Measurements from ENCODE around the gene TCF7. TPM values are rescaled to one million over a fixed set of nuclear protein-coding genes. Genes with fewer than 3 reads are reported as not detected.

TCF7 gene
- polyA plus RNA-seq (ENCODE audit: insufficient read length in 3 of 3), result 10 to 100 TPM; 13.2 to 14.6 (median 13.3) TPM
- long read RNA-seq, donor 1, result 0 reads
- long read RNA-seq, donor 2, partial matches to known transcripts, result 1,308 of 1,526 reads
- long read RNA-seq, donor 2, other reads (novel, unspliced or antisense), result 216 of 1,526 reads
- long read RNA-seq, donor 3, partial matches to known transcripts, result 204 of 207 reads
- long read RNA-seq, donor 3, other reads (novel, unspliced or antisense), result 0 of 207 reads
- long read RNA-seq, donor 4, partial matches to known transcripts, result 0 of 5 reads
- long read RNA-seq, donor 4, other reads (novel, unspliced or antisense), result 0 of 5 reads
- long read RNA-seq, donor 5, partial matches to known transcripts, result 0 of 2 reads
- long read RNA-seq, donor 5, other reads (novel, unspliced or antisense), result 0 of 2 reads
- long read RNA-seq, donor 6, partial matches to known transcripts, result 889 of 907 reads
- long read RNA-seq, donor 6, other reads (novel, unspliced or antisense), result 17 of 907 reads
- long read RNA-seq, donor 7, transcript TCF7-201 (10 exons, 3,045 nt), result major isoform, 5 of 1,147 reads
- long read RNA-seq, donor 7, partial matches to known transcripts, result 1,062 of 1,147 reads
- long read RNA-seq, donor 7, other reads (novel, unspliced or antisense), result 80 of 1,147 reads
- long read RNA-seq, donor 8, result 0 reads
- long read RNA-seq, donor 9, partial matches to known transcripts, result 0 of 2 reads
- long read RNA-seq, donor 9, other reads (novel, unspliced or antisense), result 0 of 2 reads
- long read RNA-seq, donor 10, partial matches to known transcripts, result 0 of 4 reads
- long read RNA-seq, donor 10, other reads (novel, unspliced or antisense), result 0 of 4 reads
- long read RNA-seq, donor 11, partial matches to known transcripts, result 0 of 1 reads
- long read RNA-seq, donor 11, other reads (novel, unspliced or antisense), result 0 of 1 reads
- long read RNA-seq, donor 12, partial matches to known transcripts, result 0 of 3 reads
- long read RNA-seq, donor 12, other reads (novel, unspliced or antisense), result 0 of 3 reads
- long read RNA-seq, donor 13, partial matches to known transcripts, result 674 of 674 reads
- long read RNA-seq, donor 13, other reads (novel, unspliced or antisense), result 0 of 674 reads
- long read RNA-seq, donor 14, partial matches to known transcripts, result 0 of 3 reads
- long read RNA-seq, donor 14, other reads (novel, unspliced or antisense), result 0 of 3 reads
- long read RNA-seq, donor 15, partial matches to known transcripts, result 0 of 3 reads
- long read RNA-seq, donor 15, other reads (novel, unspliced or antisense), result 0 of 3 reads
- long read RNA-seq, donor 16, partial matches to known transcripts, result 0 of 3 reads
- long read RNA-seq, donor 16, other reads (novel, unspliced or antisense), result 0 of 3 reads

DNA sequence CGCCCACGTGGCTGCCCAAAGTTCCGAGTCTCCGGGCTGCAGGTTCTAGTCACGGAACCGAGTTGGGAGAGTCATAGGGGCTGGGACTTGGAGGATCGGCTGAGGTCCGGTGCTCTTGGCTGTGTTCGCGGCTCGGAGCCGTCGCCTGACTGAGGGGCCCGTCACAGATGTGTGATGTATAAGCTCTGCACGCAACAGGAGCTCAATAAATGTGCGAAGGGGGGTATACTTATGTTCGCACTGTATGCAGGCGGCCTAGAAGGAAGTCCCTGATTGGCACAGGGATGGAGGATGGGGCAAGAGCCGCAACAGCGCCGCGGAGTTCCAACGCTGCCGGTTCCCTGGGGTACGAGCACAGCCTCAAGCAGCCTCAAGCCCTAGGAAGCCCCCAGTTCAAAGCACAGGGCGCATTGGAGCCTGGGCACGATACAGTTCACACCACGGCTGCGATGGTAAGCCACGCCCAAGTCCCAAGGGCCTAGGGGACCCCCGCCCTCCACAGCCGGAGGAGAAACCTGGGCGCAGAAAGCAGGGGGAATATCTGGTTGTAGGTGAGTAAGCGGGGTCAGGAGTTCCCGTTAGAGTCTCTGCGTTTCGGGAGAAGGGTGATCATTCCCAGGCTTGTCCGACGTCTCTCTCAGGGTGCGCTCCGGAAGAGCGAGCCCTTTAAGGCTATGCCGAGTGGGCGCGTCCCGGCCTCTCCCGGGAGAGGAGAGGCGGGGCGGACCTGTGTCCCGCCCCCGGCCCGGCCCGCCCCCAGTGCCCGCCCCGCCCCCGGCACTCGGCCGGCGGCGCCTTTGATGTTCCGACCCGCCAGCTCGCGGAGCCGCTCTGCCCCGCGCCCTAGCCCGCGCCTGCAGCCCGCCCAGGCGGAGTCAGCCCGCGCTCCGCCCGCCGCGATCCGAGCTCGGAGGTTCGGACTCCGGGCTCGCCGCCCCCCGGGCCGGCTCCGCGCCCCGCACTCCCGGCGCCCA is at the start of gene TCF7:
Gene TCF7, plus strand, starts transcription at position 780 of the 974 bp plus-strand sequence. CDS start 226 bp downstream, outside the sequence.
- DNase-seq, result peak; percentile 78

- no peak for DNase-seq
Measured at GRCh38 chr5:134069553-134069952, 44.9 kb upstream of the TCF7 start.

DNA sequence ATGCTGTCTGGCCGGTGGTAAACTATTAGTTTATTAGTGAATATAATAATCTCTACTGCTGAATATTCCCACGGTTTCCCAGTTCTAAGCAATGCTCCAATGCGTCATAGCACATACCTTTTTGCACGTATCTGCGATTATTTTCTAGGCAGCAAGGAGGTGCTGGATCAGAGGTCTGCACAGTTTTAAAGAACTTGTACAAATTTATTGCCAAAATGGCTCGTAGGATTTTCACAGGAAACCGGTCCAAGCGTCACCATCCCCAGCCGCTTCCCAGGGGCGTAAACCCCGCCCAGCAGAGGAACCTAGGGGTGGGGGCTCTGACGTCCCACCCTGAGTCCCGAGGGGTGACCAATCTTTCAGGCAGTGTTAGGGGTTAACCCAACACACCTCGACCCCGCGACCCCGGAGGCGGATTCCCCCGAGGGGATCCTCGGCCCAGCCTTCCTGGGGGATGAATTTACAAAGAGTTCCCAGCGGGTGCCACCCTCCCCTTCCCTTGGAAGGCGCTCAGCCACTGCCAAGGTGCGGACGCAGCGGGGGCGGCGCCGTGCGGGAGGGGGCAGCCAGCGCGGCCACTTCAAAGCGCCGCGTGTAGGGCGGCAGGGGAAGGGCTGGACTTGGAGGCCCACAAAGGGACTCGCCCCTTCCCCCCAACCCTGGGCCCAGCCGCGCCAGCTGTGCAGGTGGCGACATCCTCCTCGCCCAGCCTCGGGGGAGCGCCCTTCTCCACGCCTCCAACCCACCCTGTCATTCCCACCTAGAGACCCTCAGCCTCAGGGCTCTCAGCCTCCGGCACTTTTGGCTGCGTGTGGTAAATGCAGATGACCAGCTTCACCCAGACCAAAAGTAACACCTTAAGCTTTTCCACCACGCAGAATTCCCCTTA is 43.5 kb upstream of the TCF7 start:
- DNase-seq, result peak; percentile 43

- no peak for DNase-seq
Measured at GRCh38 chr5:134071614-134072207, 42.8 kb upstream of the TCF7 start.

DNA sequence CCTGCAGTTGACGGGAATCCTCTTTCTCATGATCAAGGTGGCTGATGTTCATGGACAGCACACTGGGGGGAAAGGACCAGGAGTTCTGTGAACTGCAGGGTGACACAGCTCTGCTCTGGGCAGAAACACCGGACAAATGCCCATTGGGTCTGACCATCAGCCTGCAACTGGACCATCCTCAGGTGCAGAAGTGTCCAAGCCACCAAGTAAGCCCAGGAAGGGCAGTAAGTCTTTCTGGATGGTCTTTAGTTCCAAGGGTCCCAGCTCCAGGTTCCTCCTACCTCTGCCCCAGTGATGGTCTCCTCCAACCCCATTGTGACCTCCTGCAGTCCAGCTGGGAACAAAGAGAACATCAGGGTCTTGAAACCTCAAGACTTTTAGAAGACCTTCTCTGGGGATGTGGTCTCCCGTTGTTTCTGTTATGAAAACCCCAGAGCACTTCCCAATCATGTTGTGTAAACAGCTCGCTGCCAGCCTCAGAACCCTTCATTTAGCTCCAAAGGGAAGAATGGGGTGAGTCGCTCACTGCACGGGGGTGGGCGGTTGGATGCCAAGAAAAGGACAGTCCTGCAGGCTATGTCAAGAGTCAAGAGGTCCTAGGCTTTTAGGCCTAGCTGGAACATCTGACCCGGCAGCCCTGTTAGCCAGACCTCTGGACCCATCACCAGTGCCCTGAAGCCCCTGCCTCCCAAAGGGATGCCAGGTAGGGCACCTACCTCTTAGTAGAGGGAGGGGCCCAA is 41.8 kb upstream of the TCF7 start:
- no peak for DNase-seq

GRCh38 chr5:134073404-134073803 is 41.1 kb upstream of the TCF7 start:
- no peak for DNase-seq

DNA sequence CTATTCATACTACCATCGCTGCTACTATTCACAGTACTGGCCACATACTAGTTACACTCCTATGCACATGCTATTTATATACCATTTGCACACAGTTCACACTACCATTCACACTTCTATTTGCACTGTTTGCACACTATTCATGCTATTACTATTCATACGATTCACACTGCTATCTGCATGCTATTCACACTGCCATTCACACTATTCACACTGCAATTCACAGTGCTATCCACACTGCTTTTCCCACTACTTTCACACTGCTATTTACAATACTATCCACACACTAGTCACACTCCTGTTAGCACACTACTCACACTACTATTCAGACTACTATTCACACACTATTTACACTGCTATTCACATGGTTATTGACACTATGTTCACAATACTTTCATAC is 39.4 kb upstream of the TCF7 start:
- DNase-seq, result no peak

DNA sequence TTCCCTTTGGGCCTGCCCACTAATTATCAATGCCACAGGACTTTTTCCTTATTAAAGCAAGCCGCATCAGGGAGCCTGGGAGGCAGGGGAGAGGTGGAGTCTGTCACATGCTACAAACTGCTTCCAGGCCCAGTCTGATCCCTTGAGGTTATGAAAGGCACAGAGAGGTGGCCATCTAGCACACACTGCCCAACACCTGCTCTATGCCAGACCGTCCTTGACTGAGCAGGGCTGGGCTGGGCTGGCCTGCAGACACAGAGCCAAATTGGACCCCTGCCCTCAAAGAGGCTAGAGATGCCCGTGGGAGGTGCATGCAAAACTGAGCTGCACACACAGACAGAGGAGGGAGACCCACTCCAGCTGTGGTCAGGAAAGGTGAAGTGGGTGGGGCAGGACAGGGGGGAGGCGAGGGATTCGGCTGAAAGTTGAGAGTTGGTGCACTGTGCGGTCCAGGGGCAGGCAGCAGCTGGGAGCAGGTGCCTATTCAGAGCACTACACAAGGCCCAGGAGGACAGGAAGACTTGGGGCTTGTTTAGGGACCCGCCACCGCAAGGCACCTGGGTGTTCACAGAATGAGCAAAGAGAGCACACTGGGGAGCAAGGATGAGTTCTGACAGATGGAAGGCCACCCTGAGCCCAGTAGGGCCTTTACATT is 36.4 kb upstream of the TCF7 start:
- DNase-seq, result no peak

- DNase-seq, result no peak
Measured at GRCh38 chr5:134079748-134080581, 34.5 kb upstream of the TCF7 start.

GRCh38 chr5:134082264-134082992 is 32.1 kb upstream of the TCF7 start:
- no peak for DNase-seq

GRCh38 chr5:134083517-134083916 is 31.0 kb upstream of the TCF7 start:
- DNase-seq, result no peak

- DNase-seq, result no peak
Measured at GRCh38 chr5:134084022-134084565, 30.4 kb upstream of the TCF7 start.

DNA sequence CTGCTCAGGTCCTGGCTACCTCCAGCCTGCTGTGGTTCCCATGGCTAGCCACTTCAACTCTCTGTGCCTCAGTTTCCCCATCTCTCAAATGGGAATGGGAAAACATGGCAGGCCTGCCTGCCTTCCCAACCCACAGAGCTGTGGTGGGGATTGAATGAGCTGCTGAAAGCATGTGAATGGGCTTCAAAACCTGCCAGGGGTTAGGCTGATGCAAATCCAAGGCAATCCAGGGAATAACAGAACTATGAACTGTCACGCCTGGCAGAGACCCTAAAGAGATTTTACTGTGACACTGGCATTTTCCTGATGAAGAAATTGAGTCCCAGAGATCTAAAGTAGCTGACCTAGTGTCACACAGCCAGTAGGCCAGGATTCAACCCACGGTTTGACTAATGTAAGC is 29.9 kb upstream of the TCF7 start:
- no peak for DNase-seq

- DNase-seq, result no peak
Measured at GRCh38 chr5:134085411-134085810, 29.1 kb upstream of the TCF7 start.

DNA sequence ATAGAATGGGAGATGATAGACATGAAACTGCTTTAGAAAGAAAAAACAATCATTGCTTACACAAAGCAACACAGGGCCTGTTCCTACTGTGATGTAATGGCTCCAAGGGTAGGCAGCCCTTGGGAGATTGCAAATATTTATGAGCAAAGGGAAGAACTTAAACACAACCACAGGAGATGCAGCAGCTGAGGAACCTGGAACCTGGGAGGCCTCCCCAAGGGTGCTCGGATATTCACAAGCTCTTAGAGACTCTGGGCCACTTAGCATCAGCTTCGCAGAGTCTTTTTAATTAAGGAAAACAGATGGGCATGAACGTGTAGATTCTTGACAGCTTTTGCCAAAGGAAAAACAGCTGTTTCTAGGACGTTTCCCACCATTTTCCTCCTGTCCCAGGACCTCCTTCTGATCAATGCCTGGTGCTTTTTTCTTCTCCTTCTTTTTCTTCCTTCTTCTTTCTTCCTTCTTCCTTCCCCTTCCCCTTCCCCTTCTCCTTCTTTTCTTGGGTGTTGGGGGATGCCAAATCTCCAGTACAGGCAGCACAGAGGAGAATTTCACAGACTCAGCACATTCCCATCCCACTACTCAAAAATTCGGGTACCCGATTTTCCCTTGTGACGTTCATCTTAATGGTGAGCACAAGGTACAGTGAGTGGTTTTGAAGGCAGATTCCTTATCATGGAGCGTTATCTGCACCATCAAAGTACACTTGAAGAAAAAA is 28.1 kb upstream of the TCF7 start:
- DNase-seq, result no peak
